Neural cell (in vitro differentiated cells): ENCODE results near the gene TIAM1. TPM values are rescaled to one million over a fixed set of nuclear protein-coding genes. Genes with fewer than 3 reads are reported as not detected.

Experiments
- H2AFZ ChIP-seq: fragments of 200-600, 300-800 bp; sonication (generic), shearing (Covaris generic); 2 replicates; pipeline ENCODE4 v1.6.0; 2014; ENCODE audit warnings: low read depth, mild to moderate bottlenecking, antibody characterized with exemption, low read length, moderate library complexity
- H3F3A ChIP-seq: fragments of 200-600 bp; shearing (Covaris generic); 2 replicates; pipeline ENCODE4 v1.6.1; 2016; ENCODE audit warnings: mild to moderate bottlenecking, moderate library complexity, mixed read lengths, antibody characterized with exemption, low read length; ENCODE audit not compliant: insufficient read depth, poor library complexity, severe bottlenecking
- H3K27ac ChIP-seq: fragments of 200-600, 300-800 bp; sonication (generic), shearing (Covaris generic); 2 replicates; pipeline ENCODE4 v1.5.1; 2014; ENCODE audit warnings: mild to moderate bottlenecking, low read length, moderate library complexity
- H3K27me3 ChIP-seq: fragments of 300-800, 200-600 bp; sonication (generic), shearing (Covaris generic); 2 replicates; pipeline ENCODE4 v1.6.0; 2014; ENCODE audit warnings: mild to moderate bottlenecking, low read depth, low read length, moderate library complexity; ENCODE audit not compliant: insufficient read depth
- H3K36me3 ChIP-seq: fragments of 300-800, 200-600 bp; sonication (generic), shearing (Covaris generic); 2 replicates; pipeline ENCODE4 v1.5.1; 2014; ENCODE audit warnings: mild to moderate bottlenecking, antibody characterized with exemption, low read length, moderate library complexity; ENCODE audit not compliant: insufficient read depth
- H3K4me2 ChIP-seq: fragments of 300-800, 200-600 bp; sonication (generic), shearing (Covaris generic); 2 replicates; pipeline ENCODE4 v1.6.0; 2014; ENCODE audit warnings: mild to moderate bottlenecking, low read length
- H3K4me3 ChIP-seq: fragments of 300-800, 200-600 bp; sonication (generic), shearing (Covaris generic); 2 replicates; pipeline ENCODE4 v1.5.1; 2014; ENCODE audit warnings: mild to moderate bottlenecking, low read length, moderate library complexity
- H3K79me2 ChIP-seq: fragments of 200-600 bp; shearing (Covaris generic); replicated peaks from 2 replicates; pipeline ENCODE4 v1.6.0; 2014; ENCODE audit warnings: mild to moderate bottlenecking, low read length, moderate library complexity; ENCODE audit not compliant: insufficient read depth
- H3K9ac ChIP-seq: fragments of 300-800, 200-600 bp; sonication (generic), shearing (Covaris generic); 2 replicates; pipeline ENCODE4 v1.6.1; 2016; ENCODE audit warnings: mild to moderate bottlenecking, low read length, mixed read lengths
- H3K9me2 ChIP-seq: fragments of 200-600 bp; shearing (Covaris generic); 2 replicates; pipeline ENCODE4 v1.6.1; 2016; ENCODE audit warnings: mild to moderate bottlenecking, low read length, mixed read lengths; ENCODE audit not compliant: insufficient read depth
- H3K9me3 ChIP-seq: fragments of 200-600, 300-800 bp; sonication (generic), shearing (Covaris generic); 2 replicates; pipeline ENCODE4 v1.6.1; 2016; ENCODE audit warnings: mild to moderate bottlenecking, mixed run types, low read length, moderate library complexity, mixed read lengths
- H4K20me1 ChIP-seq: fragments of 200-600 bp; shearing (Covaris generic); 2 replicates; pipeline ENCODE4 v1.6.1; 2016; ENCODE audit warnings: mild to moderate bottlenecking, mixed run types; ENCODE audit not compliant: insufficient read depth
- EP300 ChIP-seq: fragments of 450-650 bp; conservative IDR thresholded peaks from 2 replicates; pipeline ENCODE4 v1.6.1; 2014; ENCODE audit warnings: antibody characterized with exemption, mild to moderate bottlenecking, moderate library complexity; ENCODE audit not compliant: poor library complexity, severe bottlenecking
- EZH2 ChIP-seq: fragments of 200-600, 300-800 bp; shearing (Covaris generic), sonication (generic); IDR thresholded peaks from 2 replicates; pipeline ENCODE4 v1.6.1; 2014; ENCODE audit warnings: antibody characterized with exemption, low read length, borderline replicate concordance, mild to moderate bottlenecking; ENCODE audit not compliant: insufficient read depth, poor library complexity, severe bottlenecking
- MXI1 ChIP-seq: fragments of 450-650 bp; conservative IDR thresholded peaks from 2 replicates; pipeline ENCODE4 v1.6.1; 2014; ENCODE audit warnings: antibody characterized with exemption, mild to moderate bottlenecking; ENCODE audit not compliant: poor library complexity, severe bottlenecking
- POLR2AphosphoS5 ChIP-seq: IDR thresholded peaks from 2 replicates; pipeline ENCODE4 v1.6.1; 2012
- RAD21 ChIP-seq: fragments of 450-650 bp; conservative IDR thresholded peaks from 2 replicates; pipeline ENCODE4 v1.6.1; 2014; ENCODE audit warnings: antibody characterized with exemption, mild to moderate bottlenecking, moderate library complexity
- SMC3 ChIP-seq: fragments of 450-650 bp; conservative IDR thresholded peaks from 2 replicates; pipeline ENCODE4 v1.6.1; 2014; ENCODE audit warnings: antibody characterized with exemption, mild to moderate bottlenecking, moderate library complexity; ENCODE audit not compliant: poor library complexity
- TAF1 ChIP-seq: IDR thresholded peaks from 2 replicates; pipeline ENCODE4 v1.6.1; 2012; ENCODE audit warnings: low read depth
- polyA plus RNA-seq: library from polyadenylated mRNA; depleted of rRNA; stranded (reverse); fragments of >200 nt; gene quantifications from 2 replicates; pipeline ENCODE4 v1.2.3, GENCODE V29; 2014
- TF ChIP-seq, protein P1 (sequence below): fragments of 450-650 bp; IDR thresholded peaks from 2 replicates; pipeline ENCODE4 v1.5.1; 2014; ENCODE audit warnings: antibody characterized with exemption, mild to moderate bottlenecking, moderate library complexity; ENCODE audit not compliant: poor library complexity, severe bottlenecking
- TF ChIP-seq, protein P2 (sequence below): IDR thresholded peaks from 2 replicates; pipeline ENCODE4 v1.6.1; 2012; ENCODE audit warnings: borderline replicate concordance

TIAM1 gene
- polyA plus RNA-seq, 1 donor from 2014 or later = 13.2 TPM

DNA sequence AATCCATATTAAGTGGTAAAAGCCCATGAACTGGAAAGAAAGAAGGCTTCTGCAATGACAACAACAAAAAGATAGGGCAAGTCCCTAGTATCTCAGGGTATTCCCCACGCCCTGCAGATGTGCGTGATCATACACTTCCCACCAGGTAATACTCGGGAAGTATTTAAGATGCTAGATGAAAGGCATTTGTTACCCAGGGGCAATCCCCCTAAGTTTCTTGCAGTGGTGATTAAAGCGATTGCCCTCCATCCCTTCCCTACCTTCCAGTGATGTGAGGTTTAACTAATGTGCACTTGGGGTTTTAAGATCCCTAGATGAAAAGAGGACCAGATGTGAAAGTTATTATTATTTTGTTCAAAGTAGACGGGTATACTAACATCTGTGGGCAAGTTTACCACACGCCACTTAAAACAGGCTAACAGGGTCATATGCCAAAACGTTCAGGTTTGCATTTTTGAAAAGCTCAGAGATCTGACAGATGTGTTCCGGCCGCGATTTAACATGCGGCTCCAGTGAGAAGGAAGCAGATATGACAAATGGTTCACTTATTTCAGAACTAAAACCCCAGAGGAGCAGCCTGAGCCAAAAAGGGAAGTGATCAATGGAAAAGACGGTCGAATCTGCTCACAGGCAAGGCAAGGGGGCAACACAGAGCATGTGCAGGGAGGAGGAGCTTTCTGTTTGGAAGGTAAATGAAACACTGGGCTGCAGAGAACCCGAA is 17.4 kb downstream of the TIAM1 start:
- TF ChIP-seq, protein P1, sequence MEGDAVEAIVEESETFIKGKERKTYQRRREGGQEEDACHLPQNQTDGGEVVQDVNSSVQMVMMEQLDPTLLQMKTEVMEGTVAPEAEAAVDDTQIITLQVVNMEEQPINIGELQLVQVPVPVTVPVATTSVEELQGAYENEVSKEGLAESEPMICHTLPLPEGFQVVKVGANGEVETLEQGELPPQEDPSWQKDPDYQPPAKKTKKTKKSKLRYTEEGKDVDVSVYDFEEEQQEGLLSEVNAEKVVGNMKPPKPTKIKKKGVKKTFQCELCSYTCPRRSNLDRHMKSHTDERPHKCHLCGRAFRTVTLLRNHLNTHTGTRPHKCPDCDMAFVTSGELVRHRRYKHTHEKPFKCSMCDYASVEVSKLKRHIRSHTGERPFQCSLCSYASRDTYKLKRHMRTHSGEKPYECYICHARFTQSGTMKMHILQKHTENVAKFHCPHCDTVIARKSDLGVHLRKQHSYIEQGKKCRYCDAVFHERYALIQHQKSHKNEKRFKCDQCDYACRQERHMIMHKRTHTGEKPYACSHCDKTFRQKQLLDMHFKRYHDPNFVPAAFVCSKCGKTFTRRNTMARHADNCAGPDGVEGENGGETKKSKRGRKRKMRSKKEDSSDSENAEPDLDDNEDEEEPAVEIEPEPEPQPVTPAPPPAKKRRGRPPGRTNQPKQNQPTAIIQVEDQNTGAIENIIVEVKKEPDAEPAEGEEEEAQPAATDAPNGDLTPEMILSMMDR = no peak
- TF ChIP-seq SMC3 = no peak
- TF ChIP-seq EZH2 = no peak
- no peak for TF ChIP-seq RAD21
- TF ChIP-seq TAF1 = no peak
- TF ChIP-seq, protein P2, sequence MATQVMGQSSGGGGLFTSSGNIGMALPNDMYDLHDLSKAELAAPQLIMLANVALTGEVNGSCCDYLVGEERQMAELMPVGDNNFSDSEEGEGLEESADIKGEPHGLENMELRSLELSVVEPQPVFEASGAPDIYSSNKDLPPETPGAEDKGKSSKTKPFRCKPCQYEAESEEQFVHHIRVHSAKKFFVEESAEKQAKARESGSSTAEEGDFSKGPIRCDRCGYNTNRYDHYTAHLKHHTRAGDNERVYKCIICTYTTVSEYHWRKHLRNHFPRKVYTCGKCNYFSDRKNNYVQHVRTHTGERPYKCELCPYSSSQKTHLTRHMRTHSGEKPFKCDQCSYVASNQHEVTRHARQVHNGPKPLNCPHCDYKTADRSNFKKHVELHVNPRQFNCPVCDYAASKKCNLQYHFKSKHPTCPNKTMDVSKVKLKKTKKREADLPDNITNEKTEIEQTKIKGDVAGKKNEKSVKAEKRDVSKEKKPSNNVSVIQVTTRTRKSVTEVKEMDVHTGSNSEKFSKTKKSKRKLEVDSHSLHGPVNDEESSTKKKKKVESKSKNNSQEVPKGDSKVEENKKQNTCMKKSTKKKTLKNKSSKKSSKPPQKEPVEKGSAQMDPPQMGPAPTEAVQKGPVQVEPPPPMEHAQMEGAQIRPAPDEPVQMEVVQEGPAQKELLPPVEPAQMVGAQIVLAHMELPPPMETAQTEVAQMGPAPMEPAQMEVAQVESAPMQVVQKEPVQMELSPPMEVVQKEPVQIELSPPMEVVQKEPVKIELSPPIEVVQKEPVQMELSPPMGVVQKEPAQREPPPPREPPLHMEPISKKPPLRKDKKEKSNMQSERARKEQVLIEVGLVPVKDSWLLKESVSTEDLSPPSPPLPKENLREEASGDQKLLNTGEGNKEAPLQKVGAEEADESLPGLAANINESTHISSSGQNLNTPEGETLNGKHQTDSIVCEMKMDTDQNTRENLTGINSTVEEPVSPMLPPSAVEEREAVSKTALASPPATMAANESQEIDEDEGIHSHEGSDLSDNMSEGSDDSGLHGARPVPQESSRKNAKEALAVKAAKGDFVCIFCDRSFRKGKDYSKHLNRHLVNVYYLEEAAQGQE = no peak
- TF ChIP-seq EP300 = no peak
- TF ChIP-seq MXI1 = no peak
- TF ChIP-seq POLR2AphosphoS5 = no peak
- no peaks in the 10 kb centered on the region for H3K27me3 ChIP-seq
- no peak overlapping the region for H3K4me3 ChIP-seq
- H3K9ac ChIP-seq = no peak overlapping the region
- no peak overlapping the region for H3K27ac ChIP-seq
- H4K20me1 ChIP-seq = no peaks in the 10 kb centered on the region
- no peak overlapping the region for H2AFZ ChIP-seq
- H3K9me3 ChIP-seq = no peaks in the 10 kb centered on the region
- H3K9me2 ChIP-seq = no peaks in the 10 kb centered on the region
- no peak overlapping the region for H3K4me2 ChIP-seq
- no peaks in the 10 kb centered on the region for H3K36me3 ChIP-seq
- H3K79me2 ChIP-seq = no peaks in the 10 kb centered on the region
- no peaks in the 10 kb centered on the region for H3F3A ChIP-seq

DNA sequence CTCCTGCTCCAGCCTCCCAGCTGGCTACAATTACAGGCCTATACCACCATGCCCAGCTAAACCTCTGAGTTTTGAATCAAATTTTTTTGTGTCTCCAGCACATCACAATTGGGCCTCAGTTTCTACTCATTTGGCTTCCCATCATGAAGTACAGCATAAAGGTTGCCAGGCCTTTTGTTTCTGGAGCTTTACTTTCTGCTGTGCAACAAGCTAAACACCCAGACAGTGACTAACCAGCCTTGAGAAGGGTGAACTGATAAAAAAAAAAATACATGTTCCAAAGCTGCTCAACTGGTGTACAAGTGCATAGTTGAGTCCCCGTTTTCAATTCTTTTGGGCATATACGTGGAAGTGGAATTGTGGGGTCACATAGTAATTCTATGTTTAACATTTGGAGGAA is 25.1 kb downstream of the TIAM1 start:
- Histone ChIP-seq H3K4me2 (no peak overlapping the region), H3K9ac (no peak overlapping the region), H2AFZ (no peak overlapping the region), H3K79me2 (no peaks in the 10 kb centered on the region), H3K27ac (no peak overlapping the region), H4K20me1 (no peaks in the 10 kb centered on the region), H3K4me3 (no peak overlapping the region), H3K9me3 (no peaks in the 10 kb centered on the region), H3K9me2 (no peaks in the 10 kb centered on the region), H3F3A (no peaks in the 10 kb centered on the region), H3K36me3 (no peaks in the 10 kb centered on the region), H3K27me3 (no peaks in the 10 kb centered on the region)
- TF ChIP-seq MXI1 (no peak), POLR2AphosphoS5 (no peak), EP300 (no peak), RAD21 (no peak), SMC3 (no peak), TAF1 (no peak), EZH2 (no peak)
- TF ChIP-seq, protein P1 = no peak
- TF ChIP-seq, protein P2 = no peak
